Middle frontal gyrus (tissue), 1 donor: ENCODE results near the gene RARA.
"Not testable (repeated sequence)": the region's sequence is repeated elsewhere in the genome, so short reads cannot be mapped to it uniquely, and the experiment has no call there.

Source experiments
- DNase-seq: peaks from one replicate; pipeline ENCODE4 v3.0.0-alpha.2; 2015; ENCODE audit warnings: low spot score; ENCODE audit errors: extremely low spot score

RARA gene

GRCh38 chr17:40373999-40374398, 65.0 kb downstream of the RARA start:
- no peak for DNase-seq

- no peak for DNase-seq
Measured at GRCh38 chr17:40374821-40375498, 66.0 kb downstream of the RARA start.

GRCh38 chr17:40375786-40376185, 66.8 kb downstream of the RARA start:
- not testable (repeated sequence) for DNase-seq

GRCh38 chr17:40376541-40376940, 67.6 kb downstream of the RARA start:
- not testable (repeated sequence) for DNase-seq

GRCh38 chr17:40377832-40378231, 68.9 kb downstream of the RARA start:
- no peak for DNase-seq

- DNase-seq = no peak
Measured at GRCh38 chr17:40378966-40379365, 70.0 kb downstream of the RARA start.

- DNase-seq = no peak
Measured at GRCh38 chr17:40382251-40382650, 73.3 kb downstream of the RARA start.

GRCh38 chr17:40386555-40386954, 77.6 kb downstream of the RARA start:
- not testable (repeated sequence) for DNase-seq

- no peak for DNase-seq
Measured at GRCh38 chr17:40399185-40399584, 90.2 kb downstream of the RARA start.

- DNase-seq = no peak
Measured at GRCh38 chr17:40402668-40403067, 93.7 kb downstream of the RARA start.

- no peak for DNase-seq
Measured at GRCh38 chr17:40404003-40404402, 95.0 kb downstream of the RARA start.
